Measurements from ENCODE around the gene ELAPOR1. TPM values are rescaled to one million over a fixed set of nuclear protein-coding genes. Genes with fewer than 3 reads are reported as not detected.

ELAPOR1 gene
- total and polyA plus RNA-seq, 9 of the 15 experiments (the other 6 are each of a cell fraction or from before 2014, with no cell fraction given) = 0.07 to 1.2 (median 0.18) TPM

- TF ChIP-seq KAT7 (CRISPR knock-in tag; IDR thresholded peaks at IDR 0.05; ENCODE audit: borderline replicate concordance) = 0 out of 2 replicates have a peak, but pooled peaks have one; percentile 62
- TF ChIP-seq ZNF277 (CRISPR knock-in tag; IDR thresholded peaks at IDR 0.05; ENCODE audit: borderline replicate concordance) = no peak
- no peak for TF ChIP-seq ZNF507 (tag; conservative IDR thresholded peaks at IDR 0.05)
- TF ChIP-seq FOXJ3 (CRISPR knock-in tag; IDR thresholded peaks at IDR 0.05) = no peak
- TF ChIP-seq POLR2G (IDR thresholded peaks at IDR 0.05; ENCODE audit: low read depth, low read length) = peak; percentile 93
- TF ChIP-seq SMAD3 (CRISPR knock-in tag; conservative IDR thresholded peaks at IDR 0.05) = no peak
- peak; percentile 68 for TF ChIP-seq FOXM1 (IDR thresholded peaks at IDR 0.05; ENCODE audit: low read depth)
- no peak for TF ChIP-seq FOXM1 (CRISPR knock-in tag; IDR thresholded peaks at IDR 0.05; ENCODE audit: low read depth)
- no peak for TF ChIP-seq ZNF695 (CRISPR knock-in tag; IDR thresholded peaks at IDR 0.05)
- TF ChIP-seq, protein P1, sequence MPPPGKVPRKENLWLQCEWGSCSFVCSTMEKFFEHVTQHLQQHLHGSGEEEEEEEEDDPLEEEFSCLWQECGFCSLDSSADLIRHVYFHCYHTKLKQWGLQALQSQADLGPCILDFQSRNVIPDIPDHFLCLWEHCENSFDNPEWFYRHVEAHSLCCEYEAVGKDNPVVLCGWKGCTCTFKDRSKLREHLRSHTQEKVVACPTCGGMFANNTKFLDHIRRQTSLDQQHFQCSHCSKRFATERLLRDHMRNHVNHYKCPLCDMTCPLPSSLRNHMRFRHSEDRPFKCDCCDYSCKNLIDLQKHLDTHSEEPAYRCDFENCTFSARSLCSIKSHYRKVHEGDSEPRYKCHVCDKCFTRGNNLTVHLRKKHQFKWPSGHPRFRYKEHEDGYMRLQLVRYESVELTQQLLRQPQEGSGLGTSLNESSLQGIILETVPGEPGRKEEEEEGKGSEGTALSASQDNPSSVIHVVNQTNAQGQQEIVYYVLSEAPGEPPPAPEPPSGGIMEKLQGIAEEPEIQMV (tag; conservative IDR thresholded peaks at IDR 0.05; ENCODE audit: low read depth) = no peak
- no peak; the same call in 1 of the 2 replicates for TF ChIP-seq ZNF407 (IDR thresholded peaks at IDR 0.05; ENCODE audit: low read depth)
- TF ChIP-seq, protein P2, sequence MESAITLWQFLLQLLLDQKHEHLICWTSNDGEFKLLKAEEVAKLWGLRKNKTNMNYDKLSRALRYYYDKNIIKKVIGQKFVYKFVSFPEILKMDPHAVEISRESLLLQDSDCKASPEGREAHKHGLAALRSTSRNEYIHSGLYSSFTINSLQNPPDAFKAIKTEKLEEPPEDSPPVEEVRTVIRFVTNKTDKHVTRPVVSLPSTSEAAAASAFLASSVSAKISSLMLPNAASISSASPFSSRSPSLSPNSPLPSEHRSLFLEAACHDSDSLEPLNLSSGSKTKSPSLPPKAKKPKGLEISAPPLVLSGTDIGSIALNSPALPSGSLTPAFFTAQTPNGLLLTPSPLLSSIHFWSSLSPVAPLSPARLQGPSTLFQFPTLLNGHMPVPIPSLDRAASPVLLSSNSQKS (CRISPR knock-in tag; IDR thresholded peaks at IDR 0.05) = no peak
- TF ChIP-seq POU5F1 (IDR thresholded peaks at IDR 0.05; ENCODE audit: borderline replicate concordance, low read depth, low read length, partially characterized antibody) = no peak
These were observed 38.1 kb upstream of the ELAPOR1 start, which contains the start of gene TAF13 (continued) for GRCh38 chr1:109075531-109076490.

All from K562 (cell line).